Duodenal mucosa (tissue), 2 donors: Measurements from ENCODE around the gene GNAS-AS1.

Experiments
- H3K27ac ChIP-seq: one replicate; pipeline ENCODE4 v1.7.0; 2013; ENCODE audit warnings: low read depth, low read length
- H3K27me3 ChIP-seq, 2 donors: one replicate each; pipeline ENCODE4 v1.7.0; 2013; ENCODE audit warnings: low read length in 2 of 2, control low read depth in 1 of 2; ENCODE audit not compliant: insufficient read depth in 2 of 2, control insufficient read depth in 1 of 2
- H3K36me3 ChIP-seq, 2 donors: one replicate each; pipeline ENCODE4 v1.7.0; 2013; ENCODE audit warnings: low read length in 2 of 2, control low read depth in 1 of 2; ENCODE audit not compliant: insufficient read depth in 2 of 2, control insufficient read depth in 1 of 2
- H3K4me1 ChIP-seq, 2 donors: one replicate each; pipeline ENCODE4 v1.7.0; 2013; ENCODE audit warnings: low read length in 2 of 2, control low read depth in 1 of 2; ENCODE audit not compliant: insufficient read depth in 2 of 2, control insufficient read depth in 1 of 2
- H3K4me3 ChIP-seq, 2 donors: one replicate each; pipeline ENCODE4 v1.7.0; 2013; ENCODE audit warnings: low read length in 2 of 2, low read depth in 1 of 2
- H3K9ac ChIP-seq, 2 donors: one replicate each; pipeline ENCODE4 v1.7.0; 2013; ENCODE audit warnings: low read length in 2 of 2, low read depth in 1 of 2
- H3K9me3 ChIP-seq, 2 donors: one replicate each; pipeline ENCODE4 v1.7.0; 2013; ENCODE audit warnings: low read length in 2 of 2, control low read depth in 1 of 2; ENCODE audit not compliant: control insufficient read depth in 1 of 2

Gene GNAS-AS1

GRCh38 chr20:58811334-58811733 lies 39.4 kb downstream of the GNAS-AS1 start:
- Histone ChIP-seq H3K4me1 (no peaks in the 10 kb centered on the region), H3K27ac (no peak overlapping the region), H3K36me3 (no peaks in the 10 kb centered on the region), H3K9ac (no peak overlapping the region), H3K27me3 (peaks cover 4 to 6% of the 10 kb centered on the region in 2 donors), H3K9me3 (no peaks in the 10 kb centered on the region), H3K4me3 (no peak overlapping the region)

GRCh38 chr20:58810879-58811250 lies 39.8 kb downstream of the GNAS-AS1 start:
- Histone ChIP-seq H3K9me3 (no peaks in the 10 kb centered on the region), H3K36me3 (no peaks in the 10 kb centered on the region), H3K9ac (no peak overlapping the region), H3K27ac (no peak overlapping the region), H3K4me1 (no peaks in the 10 kb centered on the region), H3K4me3 (no peak overlapping the region), H3K27me3 (peaks cover 4 to 6% of the 10 kb centered on the region in 2 donors)

GRCh38 chr20:58810116-58810878 lies 40.4 kb downstream of the GNAS-AS1 start:
- Histone ChIP-seq H3K27ac (no peak overlapping the region), H3K4me3 (no peak overlapping the region), H3K36me3 (no peaks in the 10 kb centered on the region), H3K9me3 (no peaks in the 10 kb centered on the region), H3K4me1 (no peaks in the 10 kb centered on the region), H3K9ac (no peak overlapping the region), H3K27me3 (peaks cover 4 to 6% of the 10 kb centered on the region in 2 donors)

- Histone ChIP-seq H3K36me3 (no peaks in the 10 kb centered on the region), H3K4me3 (no peak overlapping the region), H3K4me1 (no peaks in the 10 kb centered on the region), H3K27me3 (peaks cover 4 to 6% of the 10 kb centered on the region in 2 donors), H3K9ac (no peak overlapping the region), H3K9me3 (no peaks in the 10 kb centered on the region), H3K27ac (no peak overlapping the region)
These were observed 42.2 kb downstream of the GNAS-AS1 start for GRCh38 chr20:58808271-58809046.

GRCh38 chr20:58807801-58808200 lies 42.9 kb downstream of the GNAS-AS1 start:
- no peaks in the 10 kb centered on the region for H3K9me3 ChIP-seq
- H3K4me1 ChIP-seq = no peaks in the 10 kb centered on the region
- no peak overlapping the region for H3K4me3 ChIP-seq
- H3K27ac ChIP-seq = no peak overlapping the region
- no peaks in the 10 kb centered on the region for H3K36me3 ChIP-seq
- no peak overlapping the region for H3K9ac ChIP-seq
- H3K27me3 ChIP-seq = peaks cover 6% of the 10 kb centered on the region in 2 donors

- H3K4me3 ChIP-seq = no peak overlapping the region
- H3K27ac ChIP-seq = no peak overlapping the region
- H3K4me1 ChIP-seq = no peaks in the 10 kb centered on the region
- peaks cover 0 to 4% of the 10 kb centered on the region in 2 donors for H3K27me3 ChIP-seq
- no peaks in the 10 kb centered on the region for H3K36me3 ChIP-seq
- no peak overlapping the region for H3K9ac ChIP-seq
- no peaks in the 10 kb centered on the region for H3K9me3 ChIP-seq
These were observed 47.2 kb downstream of the GNAS-AS1 start for GRCh38 chr20:58803533-58803932.

GRCh38 chr20:58802061-58802460 lies 48.6 kb downstream of the GNAS-AS1 start:
- Histone ChIP-seq H3K4me3 (no peak overlapping the region), H3K4me1 (no peaks in the 10 kb centered on the region), H3K27me3 (peaks cover 3 to 4% of the 10 kb centered on the region in 2 donors), H3K36me3 (no peaks in the 10 kb centered on the region), H3K9me3 (no peaks in the 10 kb centered on the region), H3K9ac (no peak overlapping the region), H3K27ac (no peak overlapping the region)

GRCh38 chr20:58800134-58800871 lies 50.4 kb downstream of the GNAS-AS1 start:
- Histone ChIP-seq H3K27me3 (peaks cover 4 to 6% of the 10 kb centered on the region in 2 donors), H3K36me3 (no peaks in the 10 kb centered on the region), H3K4me3 (no peak overlapping the region), H3K4me1 (no peaks in the 10 kb centered on the region), H3K27ac (no peak overlapping the region), H3K9me3 (no peaks in the 10 kb centered on the region), H3K9ac (no peak overlapping the region)

GRCh38 chr20:58797371-58798338 lies 53.0 kb downstream of the GNAS-AS1 start:
- H3K36me3 ChIP-seq = no peaks in the 10 kb centered on the region
- H3K9ac ChIP-seq = no peak overlapping the region
- peaks cover under 1 to 6% of the 10 kb centered on the region in 2 donors for H3K27me3 ChIP-seq
- no peak overlapping the region for H3K27ac ChIP-seq
- no peak overlapping the region for H3K4me3 ChIP-seq
- no peaks in the 10 kb centered on the region for H3K4me1 ChIP-seq
- H3K9me3 ChIP-seq = no peaks in the 10 kb centered on the region
